K562 (cell line): Measurements from ENCODE around the gene COG2. TPM values are rescaled to one million over a fixed set of nuclear protein-coding genes. Genes with fewer than 3 reads are reported as not detected.
A peak's percentile ranks its signal among the peaks of the same experiment; 100 is the strongest.

Source experiments
- ATAC-seq: fragments of 200-7000 bp; cut with Tn5 transposase; 3 replicates; pipeline ENCODE4 v1.9.1; 2020; ENCODE audit warnings: moderate library complexity
- BruUV-seq: library from RNA; stranded (reverse); fragments of 400-500 nt; replicated peaks from 2 replicates; lab custom pipeline; 2021; lab: Mats Ljungman, UMichigan
- CTCF ChIA-PET: fragments of 300-600 bp; formaldehyde crosslinking; extraction: SDS; loops from one replicate; lab custom pipeline; 2021; ENCODE audit warnings: low intra/inter-chr PET ratio; lab: Yijun Ruan, JAX
- POLR2A ChIA-PET: fragments of 300-600, 350-650 bp; sonication (Branson Sonifier 250); formaldehyde crosslinking; extraction: SDS; loops from one replicate; lab custom pipeline; 2021; ENCODE audit warnings: antibody characterized with exemption, inconsistent platforms; lab: Yijun Ruan, JAX
- DNase-seq, 4 experiments: peaks; one replicate each; pipeline versions ENCODE4 v3.0.0 to v3.0.0-alpha.2; 2011 to 2018; ENCODE audit warnings: low spot score in 3 of 4, mixed read lengths in 3 of 4; ENCODE audit errors: extremely low read depth in 1 of 4
- FAIRE-seq: peaks from 2 replicates; lab custom pipeline; 2011; peaks lifted over from hg19 to GRCh38; lab: Jason Lieb, UNC
- H2AFZ ChIP-seq: 2 replicates; pipeline ENCODE4 v1.6.0; 2011; ENCODE audit warnings: low read depth, low read length, control low read depth, inconsistent platforms
- H3K27ac ChIP-seq: fragments of 200-600 bp; 3 replicates; pipeline ENCODE4 v1.8.0; 2011; ENCODE audit warnings: low read depth, mild to moderate bottlenecking, control low read depth, inconsistent platforms, low read length, moderate library complexity, mixed read lengths; ENCODE audit errors: extremely low read depth
- H3K27me3 ChIP-seq, 2 experiments: fragments of 300-600 bp in 1 of 2; 2 replicates in 1 of 2; 3 replicates in 1 of 2; pipeline versions ENCODE4 v1.6.0 to v1.8.0; 2011; ENCODE audit warnings: inconsistent platforms in 2 of 2, low read length in 2 of 2, mild to moderate bottlenecking in 1 of 2, mixed read lengths in 1 of 2, moderate library complexity in 1 of 2; ENCODE audit not compliant: control insufficient read depth in 2 of 2, insufficient read depth in 2 of 2
- H3K36me3 ChIP-seq: fragments of 300-600 bp; 3 replicates; pipeline ENCODE4 v1.8.0; 2011; ENCODE audit warnings: mild to moderate bottlenecking, low read length, inconsistent platforms; ENCODE audit not compliant: control insufficient read depth, insufficient read depth
- H3K4me1 ChIP-seq, 2 experiments: fragments of 200-600 bp in 1 of 2; replicated peaks in 1 of 2; 2 replicates in 1 of 2; 3 replicates in 1 of 2; pipeline versions ENCODE4 v1.5.1 to v1.8.0; 2011; ENCODE audit warnings: inconsistent platforms in 2 of 2, low read length in 2 of 2, mild to moderate bottlenecking in 1 of 2, mixed read lengths in 1 of 2, moderate library complexity in 1 of 2; ENCODE audit not compliant: control insufficient read depth in 2 of 2, insufficient read depth in 2 of 2
- H3K4me2 ChIP-seq: 2 replicates; pipeline ENCODE4 v1.6.1; 2011; ENCODE audit warnings: low read length, control low read depth, inconsistent platforms, mixed read lengths; ENCODE audit not compliant: insufficient read depth
- H3K4me3 ChIP-seq: fragments of 200-600 bp; sonication (generic), shearing (Covaris generic); 2 replicates; pipeline ENCODE4 v1.5.1; 2016; ENCODE audit warnings: control low read depth, inconsistent platforms
- H3K79me2 ChIP-seq: fragments of 200-600 bp; 3 replicates; pipeline ENCODE4 v1.8.0; 2011; ENCODE audit warnings: low read length, inconsistent platforms; ENCODE audit not compliant: control insufficient read depth, insufficient read depth
- H3K9ac ChIP-seq, 2 experiments: 2 replicates each; pipeline versions ENCODE4 v1.6.0 to v1.6.1; 2011; ENCODE audit warnings: low read depth in 2 of 2, low read length in 2 of 2, control low read depth in 1 of 2, inconsistent platforms in 1 of 2, mild to moderate bottlenecking in 1 of 2, mixed read lengths in 1 of 2; ENCODE audit not compliant: insufficient read depth in 1 of 2
- H3K9me1 ChIP-seq: one replicate; pipeline ENCODE4 v1.6.0; 2011; ENCODE audit warnings: inconsistent platforms, mild to moderate bottlenecking, low read length, moderate library complexity; ENCODE audit not compliant: control insufficient read depth, insufficient read depth
- H3K9me3 ChIP-seq: replicated peaks from 2 replicates; pipeline ENCODE4 v1.5.1; 2011; ENCODE audit warnings: low read depth, low read length, inconsistent platforms; ENCODE audit not compliant: control insufficient read depth, insufficient read depth
- H4K20me1 ChIP-seq: replicated peaks from 2 replicates; pipeline ENCODE4 v1.6.1; 2011; ENCODE audit warnings: low read length, inconsistent platforms, mixed read lengths; ENCODE audit not compliant: control insufficient read depth, insufficient read depth
- ATF1 ChIP-seq, 2 experiments: fragments of 450-650 bp in 1 of 2; IDR thresholded peaks; 2 replicates each; pipeline ENCODE4 v1.6.1; 2016; ENCODE audit warnings: missing compliant biosample characterization in 1 of 2, missing genetic modification characterization in 1 of 2
- CXXC5 ChIP-seq: fragments of 250-450 bp; sonication (Bioruptor Pico); IDR thresholded peaks from 2 replicates; pipeline ENCODE4 v1.8.0; 2022; ENCODE audit warnings: inconsistent platforms, mild to moderate bottlenecking, moderate library complexity
- FOSL1 ChIP-seq: fragments of 200-800 bp; sonication (Bioruptor generic); conservative IDR thresholded peaks from 2 replicates; pipeline ENCODE4 v1.6.1; 2016; ENCODE audit warnings: missing genetic modification characterization, missing compliant biosample characterization
- FOXJ3 ChIP-seq: sonication (generic); formaldehyde crosslinking; IDR thresholded peaks from 2 replicates; pipeline ENCODE4 v1.4.0; 2020; ENCODE audit warnings: mild to moderate bottlenecking, missing genetic modification reagents
- MAFG ChIP-seq: fragments of 450-650 bp; conservative IDR thresholded peaks from 2 replicates; pipeline ENCODE4 v1.6.1; 2016; ENCODE audit warnings: missing genetic modification characterization, missing compliant biosample characterization
- SREBF2 ChIP-seq: sonication (generic); formaldehyde crosslinking; IDR thresholded peaks from 2 replicates; pipeline ENCODE4 v1.4.0; 2020; ENCODE audit warnings: mild to moderate bottlenecking, missing genetic modification reagents
- STAT5A ChIP-seq: IDR thresholded peaks from 2 replicates; pipeline ENCODE4 v1.6.1; 2012; ENCODE audit warnings: low read length, inconsistent platforms, borderline replicate concordance
- ZFP36 ChIP-seq: fragments of 150-350 bp; IDR thresholded peaks from 2 replicates; pipeline ENCODE4 v1.6.1; 2018; ENCODE audit warnings: low read length, low read depth; ENCODE audit not compliant: partially characterized antibody
- ZKSCAN8 ChIP-seq: fragments of 200-800 bp; sonication (Bioruptor generic); IDR thresholded peaks from 2 replicates; pipeline ENCODE4 v1.6.1; 2016; ENCODE audit warnings: missing genetic modification characterization, missing compliant biosample characterization
- ZNF316 ChIP-seq: fragments of 450-650 bp; IDR thresholded peaks from 2 replicates; pipeline ENCODE4 v1.6.1; 2016
- ZNF75A ChIP-seq: fragments of 450-650 bp; formaldehyde crosslinking; IDR thresholded peaks from 2 replicates; pipeline ENCODE4 v1.4.0; 2020; ENCODE audit warnings: mild to moderate bottlenecking
- ZSCAN32 ChIP-seq: fragments of 450-650 bp; formaldehyde crosslinking; IDR thresholded peaks from 2 replicates; pipeline ENCODE4 v1.4.0; 2020; ENCODE audit warnings: mild to moderate bottlenecking, moderate library complexity
- WGBS: fragments of 100-300 bp; shearing (Covaris generic); methylation state at CpG from one replicate; pipeline ENCODE4 v1.1.6; 2016; ENCODE audit warnings: low coverage, mixed read lengths; ENCODE audit not compliant: insufficient coverage; ENCODE audit errors: missing lambda C conversion rate; 5-methylcytosine and 5-hydroxymethylcytosine counted together
- in situ Hi-C: fragments of 300-500 bp; cut with MboI; formaldehyde crosslinking; loops from 4 replicates; pipeline ENCODE4 v1.15.0; 2018; ENCODE audit warnings: inconsistent platforms, mixed read lengths
- intact Hi-C: fragments of 100-400 bp; cut with micrococcal nuclease; formaldehyde crosslinking; loops from 2 replicates; pipeline ENCODE4 v1.14.2; 2022
- polyA plus RNA-seq, 8 experiments: library from polyadenylated mRNA; depleted of rRNA in 4 of 8; stranded (reverse) in 5 of 8; unstranded in 3 of 8; fragments of >200 nt; fragmentation: Nextera tagmentation in 2 of 8; fragmentation: Illumina TruSeq in 1 of 8; extraction: Ambion mirVana in 2 of 8; extraction: Trizol in 1 of 8; gene quantifications; 2 replicates each; pipeline versions ENCODE4 v1.2.1 to v1.2.3, GENCODE V29; 2011 to 2014; ENCODE audit warnings: inconsistent platforms in 1 of 8, missing spikeins in 1 of 8
- total RNA-seq, 7 experiments: library from RNA; depleted of rRNA in 6 of 7; stranded (reverse); fragments of >200 nt in 6 of 7; fragmentation: Illumina TruSeq in 2 of 7; extraction: Trizol in 2 of 7; gene quantifications; 2 replicates each; pipeline versions ENCODE4 v1.2.1 to v1.2.3, GENCODE V29; 2011 to 2021; ENCODE audit warnings: low replicate concordance in 1 of 7
- TF ChIP-seq, protein P1 (sequence below): sonication (generic); formaldehyde crosslinking; IDR thresholded peaks from 2 replicates; pipeline ENCODE4 v1.8.0; 2022; ENCODE audit warnings: missing genetic modification reagents, mild to moderate bottlenecking, borderline replicate concordance
- TF ChIP-seq, protein P2 (sequence below): fragments of 250-450 bp; sonication (Bioruptor Pico); IDR thresholded peaks from 2 replicates; pipeline ENCODE4 v1.4.0; 2020

COG2 gene
- total and polyA plus RNA-seq, 9 of the 15 experiments (the other 6 are each of a cell fraction or from before 2014, with no cell fraction given) = 22.0 to 51.7 (median 33.3) TPM

DNA sequence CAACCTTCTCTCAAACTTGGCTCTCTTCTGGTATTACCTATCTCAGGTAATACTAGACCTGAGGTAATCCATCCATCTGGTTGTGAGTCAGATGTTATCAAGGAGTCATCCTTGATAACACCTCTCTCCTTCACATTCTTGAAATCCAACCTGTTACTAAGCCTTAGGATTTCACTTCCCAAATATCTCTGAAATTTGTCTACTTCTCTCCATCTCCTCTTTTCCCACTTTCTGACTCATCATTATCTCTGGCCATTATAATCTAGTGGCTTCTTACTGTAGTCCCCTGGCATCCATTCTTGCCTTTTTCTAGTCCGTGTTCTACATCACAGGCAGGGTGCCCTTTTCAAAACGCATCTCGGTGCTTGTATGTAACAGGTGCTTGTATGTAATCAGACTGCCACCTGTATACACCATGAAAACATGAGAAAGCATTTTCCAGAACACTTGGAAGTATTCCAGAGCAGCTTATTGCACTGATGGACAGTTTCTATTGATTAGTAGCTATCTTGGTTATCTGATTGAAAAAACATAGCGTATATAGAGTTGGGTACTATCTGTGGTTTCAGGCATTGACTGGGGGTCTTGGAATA lies 4.5 kb downstream of the COG2 start:
- H2AFZ ChIP-seq = no peak overlapping the region
- WGBS = 49% methylated on average over 4 of the region's 4 CpGs
- POLR2A ChIA-PET = no interaction called here
- no peak overlapping the region for H3K4me2 ChIP-seq
- DNase-seq (no peak), ATAC-seq (no peak), FAIRE-seq (no peak)
- H3K36me3 ChIP-seq = peaks cover 5% of the 10 kb centered on the region
- TF ChIP-seq ZKSCAN8 (CRISPR knock-in tag) (0 out of 2 replicates have a peak, but pooled peaks have one; percentile 40), ZSCAN32 (CRISPR knock-in tag) (no peak), FOXJ3 (no peak), STAT5A (no peak), ATF1 (CRISPR knock-in tag; IDR thresholded peaks at IDR 0.05) (no peak), ATF1 (tag; IDR thresholded peaks at IDR 0.05) (no peak), CXXC5 (CRISPR knock-in tag) (no peak), ZNF316 (peak; percentile 60), SREBF2 (CRISPR knock-in tag) (no peak), ZFP36 (no peak), FOSL1 (tag) (peak; percentile 44; the same call in 1 of the 2 replicates), MAFG (tag) (0 out of 2 replicates have a peak, but pooled peaks have one; percentile 7), ZNF75A (peak; percentile 59; the same call in 1 of the 2 replicates)
- TF ChIP-seq, protein P1, sequence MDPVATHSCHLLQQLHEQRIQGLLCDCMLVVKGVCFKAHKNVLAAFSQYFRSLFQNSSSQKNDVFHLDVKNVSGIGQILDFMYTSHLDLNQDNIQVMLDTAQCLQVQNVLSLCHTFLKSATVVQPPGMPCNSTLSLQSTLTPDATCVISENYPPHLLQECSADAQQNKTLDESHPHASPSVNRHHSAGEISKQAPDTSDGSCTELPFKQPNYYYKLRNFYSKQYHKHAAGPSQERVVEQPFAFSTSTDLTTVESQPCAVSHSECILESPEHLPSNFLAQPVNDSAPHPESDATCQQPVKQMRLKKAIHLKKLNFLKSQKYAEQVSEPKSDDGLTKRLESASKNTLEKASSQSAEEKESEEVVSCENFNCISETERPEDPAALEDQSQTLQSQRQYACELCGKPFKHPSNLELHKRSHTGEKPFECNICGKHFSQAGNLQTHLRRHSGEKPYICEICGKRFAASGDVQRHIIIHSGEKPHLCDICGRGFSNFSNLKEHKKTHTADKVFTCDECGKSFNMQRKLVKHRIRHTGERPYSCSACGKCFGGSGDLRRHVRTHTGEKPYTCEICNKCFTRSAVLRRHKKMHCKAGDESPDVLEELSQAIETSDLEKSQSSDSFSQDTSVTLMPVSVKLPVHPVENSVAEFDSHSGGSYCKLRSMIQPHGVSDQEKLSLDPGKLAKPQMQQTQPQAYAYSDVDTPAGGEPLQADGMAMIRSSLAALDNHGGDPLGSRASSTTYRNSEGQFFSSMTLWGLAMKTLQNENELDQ (CRISPR knock-in tag) = no peak
- TF ChIP-seq, protein P2, sequence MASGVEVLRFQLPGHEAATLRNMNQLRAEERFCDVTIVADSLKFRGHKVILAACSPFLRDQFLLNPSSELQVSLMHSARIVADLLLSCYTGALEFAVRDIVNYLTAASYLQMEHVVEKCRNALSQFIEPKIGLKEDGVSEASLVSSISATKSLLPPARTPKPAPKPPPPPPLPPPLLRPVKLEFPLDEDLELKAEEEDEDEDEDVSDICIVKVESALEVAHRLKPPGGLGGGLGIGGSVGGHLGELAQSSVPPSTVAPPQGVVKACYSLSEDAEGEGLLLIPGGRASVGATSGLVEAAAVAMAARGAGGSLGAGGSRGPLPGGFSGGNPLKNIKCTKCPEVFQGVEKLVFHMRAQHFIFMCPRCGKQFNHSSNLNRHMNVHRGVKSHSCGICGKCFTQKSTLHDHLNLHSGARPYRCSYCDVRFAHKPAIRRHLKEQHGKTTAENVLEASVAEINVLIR = no peak
- H3K4me3 ChIP-seq = no peak overlapping the region
- H3K9me1 ChIP-seq = no peaks in the 10 kb centered on the region
- H3K79me2 ChIP-seq = peaks cover 91% of the 10 kb centered on the region
- CTCF ChIA-PET = no interaction called here
- H3K27me3 ChIP-seq = no peaks in the 10 kb centered on the region
- H4K20me1 ChIP-seq = peaks cover 27% of the 10 kb centered on the region
- no peak overlapping the region for H3K9ac ChIP-seq
- no TSS peak for BruUV-seq
- no peaks in the 10 kb centered on the region for H3K9me3 ChIP-seq
- in situ Hi-C loops = no loop called here
- intact Hi-C loops = loop anchor here (10.0 kb wide), 1 partner anchor 218 kb away; the partner anchor contains the start of gene C1orf198
- H3K4me1 ChIP-seq = peaks cover 8 to 29% of the 10 kb centered on the region in 2 experiments; a peak in 4 of 5 replicates
- H3K27ac ChIP-seq = no peak overlapping the region
